Esophagus (tissue), 2 donors: ENCODE results near the gene ATOH8. TPM values are rescaled to one million over a fixed set of nuclear protein-coding genes. Genes with fewer than 3 reads are reported as not detected.

Experiments
- H3K27ac ChIP-seq, 2 donors: one replicate each; pipeline ENCODE4 v1.5.1; 2013; ENCODE audit warnings: low read depth in 2 of 2, mild to moderate bottlenecking in 2 of 2, inconsistent platforms in 1 of 2, low read length in 1 of 2, moderate library complexity in 1 of 2
- H3K27me3 ChIP-seq, 2 donors: one replicate each; pipeline ENCODE4 v1.6.1; 2013; ENCODE audit warnings: low read length in 2 of 2, control low read depth in 1 of 2, mild to moderate bottlenecking in 1 of 2; ENCODE audit not compliant: insufficient read depth in 2 of 2, control insufficient read depth in 1 of 2
- H3K36me3 ChIP-seq, 2 donors: one replicate each; pipeline ENCODE4 v1.6.1; 2013; ENCODE audit warnings: low read length in 1 of 2; ENCODE audit not compliant: control insufficient read depth in 2 of 2, insufficient read depth in 2 of 2
- H3K4me1 ChIP-seq, 2 donors: one replicate each; pipeline ENCODE4 v1.6.1; 2013; ENCODE audit warnings: low read length in 1 of 2; ENCODE audit not compliant: control insufficient read depth in 2 of 2, insufficient read depth in 2 of 2
- H3K4me3 ChIP-seq, 2 donors: one replicate each; pipeline ENCODE4 v1.5.1; 2013; ENCODE audit warnings: low read length in 2 of 2, mild to moderate bottlenecking in 2 of 2, low read depth in 1 of 2, moderate library complexity in 1 of 2
- H3K9me3 ChIP-seq, 2 donors: one replicate each; pipeline ENCODE4 v1.6.1; 2013; ENCODE audit warnings: mild to moderate bottlenecking in 2 of 2, low read depth in 1 of 2, low read length in 1 of 2, moderate library complexity in 1 of 2; ENCODE audit not compliant: control insufficient read depth in 2 of 2, insufficient read depth in 1 of 2
- WGBS, 2 donors: extraction: QIAGEN DNeasy Blood & Tissue Kit; methylation state at CpG; one replicate each; pipeline ENCODE4 v1.1.7; 2013; 5-methylcytosine and 5-hydroxymethylcytosine counted together
- polyA plus RNA-seq, 2 donors: library from polyadenylated mRNA; stranded (reverse); fragments of 200-250 nt; gene quantifications; one replicate each; pipeline ENCODE4 v1.2.3, GENCODE V29; 2013
- donor health status: healthy with polysubstance abuse.
- donor health status: Bipolar disorder and iron deficiency.

Gene ATOH8
- polyA plus RNA-seq, 2 donors = 3.0 to 5.9 TPM

- WGBS, 2 donors = 96 to 97% methylated on average over 4 of the region's 4 CpGs
- Histone ChIP-seq H3K4me3 (no peak overlapping the region), H3K9me3 (no peaks in the 10 kb centered on the region), H3K27ac (no peak overlapping the region), H3K36me3 (no peaks in the 10 kb centered on the region), H3K27me3 (no peaks in the 10 kb centered on the region), H3K4me1 (no peaks in the 10 kb centered on the region)
Observed at GRCh38 chr2:85734015-85734414, 19.8 kb upstream of the ATOH8 start.

GRCh38 chr2:85734942-85735608 lies 18.7 kb upstream of the ATOH8 start:
- Histone ChIP-seq H3K27me3 (no peaks in the 10 kb centered on the region), H3K27ac (no peak overlapping the region), H3K4me1 (no peaks in the 10 kb centered on the region), H3K36me3 (no peaks in the 10 kb centered on the region), H3K9me3 (no peaks in the 10 kb centered on the region), H3K4me3 (no peak overlapping the region)
- WGBS, 2 donors = 75 to 83% methylated on average over 5 of the region's 5 CpGs

- H3K4me3 ChIP-seq = no peak overlapping the region
- no peaks in the 10 kb centered on the region for H3K27me3 ChIP-seq
- no peak overlapping the region for H3K27ac ChIP-seq
- no peaks in the 10 kb centered on the region for H3K36me3 ChIP-seq
- H3K9me3 ChIP-seq = no peaks in the 10 kb centered on the region
- no peaks in the 10 kb centered on the region for H3K4me1 ChIP-seq
Observed at GRCh38 chr2:85735691-85736090, 18.1 kb upstream of the ATOH8 start.

GRCh38 chr2:85736456-85737355 lies 17.1 kb upstream of the ATOH8 start:
- Histone ChIP-seq H3K36me3 (no peaks in the 10 kb centered on the region), H3K9me3 (no peaks in the 10 kb centered on the region), H3K27ac (peak overlapping the region; percentile 45 to 54), H3K4me3 (no peak overlapping the region), H3K27me3 (no peaks in the 10 kb centered on the region), H3K4me1 (peaks cover 2 to 7% of the 10 kb centered on the region in 2 donors)
- 87 to 88% methylated on average over 7 of the region's 7 CpGs for WGBS, 2 donors

- Histone ChIP-seq H3K4me3 (no peak overlapping the region), H3K9me3 (no peaks in the 10 kb centered on the region), H3K27ac (peak overlapping the region; percentile 36 to 67), H3K27me3 (no peaks in the 10 kb centered on the region), H3K4me1 (peaks cover 2 to 10% of the 10 kb centered on the region in 2 donors), H3K36me3 (no peaks in the 10 kb centered on the region)
- 33 to 43% methylated on average over 4 of the region's 4 CpGs for WGBS, 2 donors
Observed at GRCh38 chr2:85737481-85737880, 16.3 kb upstream of the ATOH8 start.

GRCh38 chr2:85737961-85738360 lies 15.8 kb upstream of the ATOH8 start:
- no peak overlapping the region for H3K4me3 ChIP-seq
- peaks cover 5 to 13% of the 10 kb centered on the region in 2 donors for H3K4me1 ChIP-seq
- no peaks in the 10 kb centered on the region for H3K27me3 ChIP-seq
- WGBS, 2 donors = 73 to 77% methylated on average over 4 of the region's 4 CpGs
- no peaks in the 10 kb centered on the region for H3K9me3 ChIP-seq
- H3K27ac ChIP-seq = peak overlapping the region; percentile 36 to 67
- H3K36me3 ChIP-seq = no peaks in the 10 kb centered on the region

- no peaks in the 10 kb centered on the region for H3K9me3 ChIP-seq
- no peaks in the 10 kb centered on the region for H3K36me3 ChIP-seq
- no peaks in the 10 kb centered on the region for H3K27me3 ChIP-seq
- H3K4me3 ChIP-seq = no peak overlapping the region
- peaks cover 9 to 22% of the 10 kb centered on the region in 2 donors for H3K4me1 ChIP-seq
- H3K27ac ChIP-seq = no peak overlapping the region
- 79 to 84% methylated on average over 4 of the region's 4 CpGs for WGBS, 2 donors
Observed at GRCh38 chr2:85740193-85740592, 13.6 kb upstream of the ATOH8 start.

- no peaks in the 10 kb centered on the region for H3K36me3 ChIP-seq
- peak overlapping the region; percentile 91 to 92 for H3K27ac ChIP-seq
- H3K4me1 ChIP-seq = peaks cover 9 to 25% of the 10 kb centered on the region in 2 donors
- 50 to 61% methylated on average over 9 of the region's 9 CpGs for WGBS, 2 donors
- no peak overlapping the region for H3K4me3 ChIP-seq
- no peaks in the 10 kb centered on the region for H3K9me3 ChIP-seq
- H3K27me3 ChIP-seq = no peaks in the 10 kb centered on the region
Observed at GRCh38 chr2:85741211-85741832, 12.5 kb upstream of the ATOH8 start.

- WGBS, 2 donors = 17 to 30% methylated on average over 19 of the region's 19 CpGs
- Histone ChIP-seq H3K4me3 (no peak overlapping the region), H3K4me1 (peaks cover 9 to 26% of the 10 kb centered on the region in 2 donors), H3K36me3 (no peaks in the 10 kb centered on the region), H3K27me3 (no peaks in the 10 kb centered on the region), H3K9me3 (no peaks in the 10 kb centered on the region), H3K27ac (peak overlapping the region; percentile 91 to 92)
Observed at GRCh38 chr2:85741833-85742455, 11.8 kb upstream of the ATOH8 start.
